Esophagus squamous epithelium (tissue), 5 donors: ENCODE measurements around the gene PRPSAP1. TPM values are rescaled to one million over a fixed set of nuclear protein-coding genes. Genes with fewer than 3 reads are reported as not detected.

Source experiments
- DNase-seq: peaks from one replicate; lab custom pipeline; 2025; lab: John Stamatoyannopoulos, UW
- H3K27ac ChIP-seq, 4 donors: fragments of 200-600 bp; sonication (generic); one replicate each; pipeline ENCODE4 v1.5.1; 2016 to 2019; ENCODE audit warnings: mild to moderate bottlenecking in 1 of 4
- H3K27me3 ChIP-seq, 4 donors: fragments of 200-600 bp; sonication (generic); 1 replicate in 3 of 4; 2 replicates in 1 of 4; pipeline versions ENCODE4 v1.5.1 to v1.6.0; 2017 to 2021; ENCODE audit warnings: antibody characterized with exemption in 1 of 4
- H3K36me3 ChIP-seq, 3 donors: fragments of 200-600 bp; sonication (generic); one replicate each; pipeline ENCODE4 v1.5.1; 2016 to 2019
- H3K4me1 ChIP-seq, 3 donors: fragments of 200-600 bp; sonication (generic); one replicate each; pipeline ENCODE4 v1.5.1; 2017 to 2019
- H3K4me3 ChIP-seq, 4 donors: fragments of 200-600 bp; sonication (generic); 1 replicate in 3 of 4; 2 replicates in 1 of 4; pipeline ENCODE4 v1.5.1; 2016 to 2019; ENCODE audit warnings: mild to moderate bottlenecking in 2 of 4, moderate library complexity in 1 of 4
- H3K9me3 ChIP-seq, 3 donors: fragments of 200-600 bp; sonication (generic); one replicate each; pipeline ENCODE4 v1.5.1; 2016 to 2019
- POLR2A ChIP-seq, 4 donors: fragments of 450-650 bp; IDR thresholded peaks; one replicate each; pipeline ENCODE4 v1.6.1; 2017; ENCODE audit warnings: antibody characterized with exemption in 4 of 4, mild to moderate bottlenecking in 4 of 4, moderate library complexity in 3 of 4
- WGBS, 2 donors: methylation state at CpG; one replicate each; pipeline ENCODE4 v1.1.5; 2018; 5-methylcytosine and 5-hydroxymethylcytosine counted together
- intact Hi-C: fragments of 100-400 bp; cut with DNase I; formaldehyde crosslinking; loops from one replicate; pipeline ENCODE4 v1.15.0; 2022
- total RNA-seq, 4 donors: library from RNA; depleted of rRNA; stranded (reverse); fragments of >200 nt; gene quantifications; one replicate each; pipeline ENCODE4 v1.1.0, GENCODE V29; 2016
- TF ChIP-seq, protein P1 (sequence below), 6 experiments: fragments of 450-650 bp in 4 of 6; fragments of 200-600 bp in 2 of 6; sonication (generic) in 2 of 6; IDR thresholded peaks; one replicate each; pipeline ENCODE4 v1.5.1; 2016 to 2019; ENCODE audit warnings: antibody characterized with exemption in 6 of 6, mild to moderate bottlenecking in 4 of 6, moderate library complexity in 4 of 6
- donor health status: DM: yes; HTN: yes; CAD: no.

Gene PRPSAP1, protein sequence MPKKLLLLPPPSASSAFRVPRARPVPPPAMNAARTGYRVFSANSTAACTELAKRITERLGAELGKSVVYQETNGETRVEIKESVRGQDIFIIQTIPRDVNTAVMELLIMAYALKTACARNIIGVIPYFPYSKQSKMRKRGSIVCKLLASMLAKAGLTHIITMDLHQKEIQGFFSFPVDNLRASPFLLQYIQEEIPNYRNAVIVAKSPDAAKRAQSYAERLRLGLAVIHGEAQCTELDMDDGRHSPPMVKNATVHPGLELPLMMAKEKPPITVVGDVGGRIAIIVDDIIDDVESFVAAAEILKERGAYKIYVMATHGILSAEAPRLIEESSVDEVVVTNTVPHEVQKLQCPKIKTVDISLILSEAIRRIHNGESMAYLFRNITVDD
- total RNA-seq = 10 to 100 TPM; 36.0 to 68.6 (median 49.5) TPM

DNA sequence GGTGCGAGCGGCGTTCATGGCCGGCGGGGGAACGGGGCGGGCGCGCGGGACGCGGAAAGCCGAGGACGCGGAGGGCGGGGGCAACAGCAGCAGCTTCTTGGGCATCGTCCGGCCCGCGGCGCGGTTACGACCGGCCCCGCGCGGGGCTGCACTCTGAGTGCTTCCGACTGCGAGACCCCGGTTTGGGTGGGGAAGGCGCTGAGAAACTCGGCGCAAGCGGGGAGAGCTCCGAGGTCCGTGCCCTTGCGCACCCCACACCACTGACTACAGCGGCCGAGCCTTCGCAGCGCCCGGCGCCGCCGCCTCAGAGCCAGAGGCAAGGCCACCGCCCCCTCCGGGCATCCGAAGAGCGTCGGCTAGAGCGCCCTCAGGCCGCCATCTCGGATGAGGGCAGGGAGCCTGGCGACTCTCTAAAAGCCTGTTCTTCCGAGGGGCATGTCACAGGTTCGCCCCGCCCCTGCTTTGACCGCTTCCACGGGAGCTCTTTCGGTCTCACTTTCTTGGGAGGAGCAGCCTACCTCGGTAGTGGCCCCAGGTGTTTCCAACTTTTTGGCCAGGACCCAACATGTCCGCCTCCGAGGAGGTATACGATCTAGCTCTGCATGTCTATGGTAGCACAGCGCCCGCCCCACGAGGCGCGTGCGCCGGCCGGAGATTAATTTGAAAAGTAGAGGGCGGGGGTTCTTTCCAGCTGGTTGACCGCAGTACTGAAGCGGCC is at the start of gene PRPSAP1:
TSS of gene PRPSAP1 (minus strand) at position 318 of the 718 bp plus-strand sequence. CDS start at position 105, 213 bp downstream.
- TF ChIP-seq, protein P1, sequence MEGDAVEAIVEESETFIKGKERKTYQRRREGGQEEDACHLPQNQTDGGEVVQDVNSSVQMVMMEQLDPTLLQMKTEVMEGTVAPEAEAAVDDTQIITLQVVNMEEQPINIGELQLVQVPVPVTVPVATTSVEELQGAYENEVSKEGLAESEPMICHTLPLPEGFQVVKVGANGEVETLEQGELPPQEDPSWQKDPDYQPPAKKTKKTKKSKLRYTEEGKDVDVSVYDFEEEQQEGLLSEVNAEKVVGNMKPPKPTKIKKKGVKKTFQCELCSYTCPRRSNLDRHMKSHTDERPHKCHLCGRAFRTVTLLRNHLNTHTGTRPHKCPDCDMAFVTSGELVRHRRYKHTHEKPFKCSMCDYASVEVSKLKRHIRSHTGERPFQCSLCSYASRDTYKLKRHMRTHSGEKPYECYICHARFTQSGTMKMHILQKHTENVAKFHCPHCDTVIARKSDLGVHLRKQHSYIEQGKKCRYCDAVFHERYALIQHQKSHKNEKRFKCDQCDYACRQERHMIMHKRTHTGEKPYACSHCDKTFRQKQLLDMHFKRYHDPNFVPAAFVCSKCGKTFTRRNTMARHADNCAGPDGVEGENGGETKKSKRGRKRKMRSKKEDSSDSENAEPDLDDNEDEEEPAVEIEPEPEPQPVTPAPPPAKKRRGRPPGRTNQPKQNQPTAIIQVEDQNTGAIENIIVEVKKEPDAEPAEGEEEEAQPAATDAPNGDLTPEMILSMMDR (IDR thresholded peaks at IDR 0.05) = peak; percentile 25 to 52 (median 43)
- peak in 2 of 4 donors; percentile 82 to 89 for TF ChIP-seq POLR2A (IDR thresholded peaks at IDR 0.05)

DNA sequence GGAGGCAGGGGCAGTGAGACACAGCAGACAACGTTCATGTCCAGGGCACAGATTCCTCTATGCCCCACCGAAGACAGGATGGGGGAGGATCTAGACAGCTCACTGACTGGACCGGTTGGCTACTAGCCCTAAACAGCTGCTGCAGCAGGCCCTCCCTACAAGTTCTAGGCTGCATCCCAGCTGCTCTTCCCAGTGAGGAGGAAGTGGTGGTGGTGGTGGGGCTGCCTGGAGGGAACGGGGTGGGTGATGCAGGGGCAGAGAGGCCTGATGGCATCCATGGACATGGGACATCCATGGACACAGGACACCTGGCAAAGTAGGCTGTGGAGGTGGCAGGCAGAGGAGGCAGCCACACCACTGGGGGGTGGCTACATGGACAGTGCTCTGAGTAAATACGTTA is 49.0 kb upstream of the PRPSAP1 start:
- no peak for TF ChIP-seq POLR2A (IDR thresholded peaks at IDR 0.05)
- TF ChIP-seq, protein P1 (IDR thresholded peaks at IDR 0.05) = no peak
- H3K27ac ChIP-seq = no peak overlapping the region
- H3K4me1 ChIP-seq = peaks cover 0 to 28% (median 0%) of the 10 kb centered on the region in 3 donors
- WGBS, 2 donors = 67 to 92% methylated on average over 1 to 5 of the region's 5 CpGs
- peaks cover 23 to 85% (median 44%) of the 10 kb centered on the region in 3 donors for H3K36me3 ChIP-seq
- H3K27me3 ChIP-seq = no peaks in the 10 kb centered on the region
- no peak for DNase-seq
- no peaks in the 10 kb centered on the region for H3K9me3 ChIP-seq
- H3K4me3 ChIP-seq = no peak overlapping the region
- intact Hi-C loops = loop anchor here (10.0 kb wide), 2 partner anchors 102 to 458 kb away; partner anchors contain the start of genes FBF1 and RHBDF2

More for the DNA sequence above, at the start of gene PRPSAP1:
- Histone ChIP-seq H3K4me1 (peaks cover 6 to 43% (median 7%) of the 10 kb centered on the region in 3 donors), H3K4me3 (peak within 1 kb of the TSS; percentile 67 to 97 (median 91)), H3K9me3 (no peaks in the 10 kb centered on the region), H3K27me3 (no peaks in the 10 kb centered on the region), H3K36me3 (peaks cover 0 to 3% (median 0%) of the 10 kb centered on the region in 3 donors), H3K27ac (peak within 1 kb of the TSS; percentile 90 to 94 (median 92))
- DNase-seq = peak; percentile 55
- intact Hi-C loops = no loop called here
- WGBS, 2 donors = no CpG with 5 or more reads among the region's 75 CpGs

DNA sequence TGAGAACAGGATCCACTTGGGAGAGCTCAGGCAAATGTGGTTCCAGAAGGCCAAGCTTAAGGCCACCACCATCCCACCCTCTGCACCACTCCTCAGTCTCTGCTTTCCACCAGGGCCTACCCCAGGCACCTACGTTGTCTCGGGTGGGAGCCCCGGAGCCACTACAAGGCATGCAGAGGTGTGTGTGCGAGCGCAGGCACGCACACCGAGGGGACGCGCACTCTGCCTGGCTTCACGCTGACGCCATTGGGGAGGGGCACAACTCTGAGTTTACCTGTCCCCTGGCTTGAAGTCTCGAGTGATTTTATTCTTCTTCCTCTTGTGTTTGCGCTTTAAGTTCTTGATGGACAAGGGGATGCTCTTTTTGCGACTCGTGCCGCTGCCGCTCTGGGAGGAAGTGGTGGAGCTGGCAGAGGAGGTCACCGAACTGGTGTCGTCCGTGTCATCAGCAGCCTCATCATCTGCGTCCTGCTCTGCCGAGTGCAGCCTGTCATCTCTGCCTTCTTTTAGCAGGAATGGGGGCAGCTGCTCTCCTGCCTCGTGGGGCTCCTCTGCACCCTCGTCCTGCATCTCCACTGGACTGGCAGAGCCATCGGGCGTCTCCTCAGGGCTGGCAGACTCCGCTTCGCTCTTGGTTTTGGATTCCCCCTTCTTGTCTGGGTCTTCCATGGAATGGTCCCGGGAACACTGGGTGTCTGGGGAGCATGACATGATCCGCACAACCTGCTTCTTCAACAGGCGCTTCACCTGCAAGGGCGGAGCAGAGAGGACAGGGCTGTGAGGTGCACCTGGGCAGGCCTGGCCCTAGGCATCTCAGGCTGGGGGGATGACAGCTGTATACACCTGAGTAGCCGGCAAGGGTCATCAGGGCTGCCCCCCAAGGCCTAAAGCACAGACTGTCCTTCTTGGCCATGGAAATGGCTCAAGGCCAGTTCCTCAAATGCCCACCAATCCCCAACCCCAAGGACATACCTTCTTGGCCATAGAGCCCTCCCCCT is 45.8 kb upstream of the PRPSAP1 start:
- H3K4me1 ChIP-seq = peaks cover 0 to 6% (median 0%) of the 10 kb centered on the region in 3 donors
- H3K4me3 ChIP-seq = no peak overlapping the region
- peaks cover 32 to 100% (median 56%) of the 10 kb centered on the region in 3 donors for H3K36me3 ChIP-seq
- WGBS, 2 donors = 86 to 90% methylated on average over 18 to 19 of the region's 33 CpGs
- DNase-seq = no peak
- H3K9me3 ChIP-seq = no peaks in the 10 kb centered on the region
- TF ChIP-seq, protein P1 (IDR thresholded peaks at IDR 0.05) = no peak
- TF ChIP-seq POLR2A (IDR thresholded peaks at IDR 0.05) = no peak
- H3K27ac ChIP-seq = no peak overlapping the region
- intact Hi-C loops = loop anchor here (5.0 to 10.0 kb wide), 3 partner anchors 92 to 455 kb away; partner anchors contain the start of genes FBF1, QRICH2 and RHBDF2
- no peaks in the 10 kb centered on the region for H3K27me3 ChIP-seq

DNA sequence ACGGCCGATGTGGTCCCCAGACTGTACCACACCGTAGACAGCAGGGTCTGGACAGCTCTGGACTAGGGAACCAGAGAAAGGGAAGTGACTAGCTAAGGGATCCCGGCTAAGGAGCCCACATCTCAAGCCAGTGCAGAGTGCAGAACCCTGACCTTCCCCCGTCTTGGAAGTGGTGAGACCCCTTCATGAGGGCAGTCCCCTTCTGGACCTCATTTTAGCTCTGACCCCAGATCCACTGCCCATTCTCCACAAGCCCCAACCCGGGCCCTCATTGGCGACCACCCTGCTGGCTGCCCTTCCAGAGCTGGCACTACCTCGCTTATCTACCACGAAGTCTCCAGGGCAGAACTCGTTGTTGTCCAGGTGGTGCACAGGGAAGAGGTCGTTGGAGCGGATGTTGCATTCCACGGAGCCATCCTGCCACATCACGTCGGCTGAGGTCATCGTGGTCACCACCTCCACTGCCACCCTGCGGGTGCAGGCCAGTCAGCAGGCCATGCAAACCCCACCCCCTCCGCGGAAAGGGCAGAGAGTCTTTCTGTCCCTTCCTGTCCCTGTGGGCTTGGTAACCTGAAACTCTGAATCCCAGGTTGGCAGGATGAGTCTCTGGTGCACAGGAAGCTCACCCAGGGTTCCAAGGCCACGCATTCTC is 44.9 kb upstream of the PRPSAP1 start:
- no peak for DNase-seq
- TF ChIP-seq, protein P1 (IDR thresholded peaks at IDR 0.05) = no peak
- TF ChIP-seq POLR2A (IDR thresholded peaks at IDR 0.05) = no peak
- Histone ChIP-seq H3K36me3 (peaks cover 32 to 100% (median 56%) of the 10 kb centered on the region in 3 donors), H3K27ac (no peak overlapping the region), H3K4me1 (peaks cover 0 to 6% (median 0%) of the 10 kb centered on the region in 3 donors), H3K27me3 (no peaks in the 10 kb centered on the region), H3K4me3 (no peak overlapping the region), H3K9me3 (no peaks in the 10 kb centered on the region)
- 40 to 87% methylated on average over 1 to 3 of the region's 20 CpGs for WGBS, 2 donors
- intact Hi-C loops = loop anchor here (5.0 kb wide), 1 partner anchor 91 kb away; the partner anchor contains the start of gene QRICH2
